Measurements from ENCODE around the gene BMAL2.

- TF ChIP-seq CTCF (IDR thresholded peaks at IDR 0.05) (no peak), POLR2A (IDR thresholded peaks at IDR 0.05) (no peak)
Measured at GRCh38 chr12:27355486-27355885, 22.9 kb downstream of the BMAL2 start.

Data from thyroid gland (tissue), 4 donors.